ENCODE data around the gene P2RX6.
"Not testable (repeated sequence)": the region's sequence is repeated elsewhere in the genome, so short reads cannot be mapped to it uniquely, and the experiment has no call there.

P2RX6 gene

DNA sequence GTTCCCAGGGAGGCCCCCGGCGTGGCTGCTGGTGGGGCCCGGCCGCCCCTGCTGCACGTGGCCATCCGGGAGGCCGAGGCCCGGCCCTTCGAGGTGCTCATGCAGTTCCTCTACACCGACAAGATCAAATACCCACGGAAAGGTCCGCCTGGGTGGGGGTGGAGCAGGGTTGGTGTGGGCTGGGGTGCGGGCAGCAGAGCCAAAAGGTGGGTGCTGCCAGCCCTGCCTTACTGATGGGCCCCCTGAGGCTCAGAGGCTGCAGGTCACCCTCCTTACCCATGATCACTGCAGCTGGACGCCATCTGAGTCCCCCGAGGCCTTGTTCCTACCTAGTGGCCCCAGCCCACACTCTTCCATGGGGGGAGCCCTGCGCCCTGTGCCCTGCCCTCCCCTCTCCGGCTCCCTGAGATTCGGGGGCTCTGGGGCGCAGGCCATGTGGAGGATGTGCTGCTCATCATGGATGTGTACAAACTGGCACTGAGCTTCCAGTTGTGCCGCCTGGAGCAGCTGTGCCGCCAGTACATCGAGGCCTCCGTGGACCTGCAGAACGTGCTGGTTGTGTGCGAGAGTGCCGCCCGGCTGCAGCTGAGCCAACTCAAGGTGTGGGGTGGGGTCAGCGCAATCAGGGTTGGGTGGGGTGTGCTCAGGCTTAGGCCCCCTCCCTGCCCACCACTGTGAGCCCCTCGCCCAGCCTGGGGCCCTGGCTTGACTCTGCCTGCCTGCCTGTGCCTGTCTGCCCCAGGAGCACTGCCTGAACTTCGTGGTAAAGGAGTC, 20.6 kb upstream of the P2RX6 start:
- DNase-seq (ENCODE audit: low read depth), result no peak

GRCh38 chr22:20994902-20995241, 20.1 kb upstream of the P2RX6 start:
- no peak for DNase-seq (ENCODE audit: low read depth)

DNA sequence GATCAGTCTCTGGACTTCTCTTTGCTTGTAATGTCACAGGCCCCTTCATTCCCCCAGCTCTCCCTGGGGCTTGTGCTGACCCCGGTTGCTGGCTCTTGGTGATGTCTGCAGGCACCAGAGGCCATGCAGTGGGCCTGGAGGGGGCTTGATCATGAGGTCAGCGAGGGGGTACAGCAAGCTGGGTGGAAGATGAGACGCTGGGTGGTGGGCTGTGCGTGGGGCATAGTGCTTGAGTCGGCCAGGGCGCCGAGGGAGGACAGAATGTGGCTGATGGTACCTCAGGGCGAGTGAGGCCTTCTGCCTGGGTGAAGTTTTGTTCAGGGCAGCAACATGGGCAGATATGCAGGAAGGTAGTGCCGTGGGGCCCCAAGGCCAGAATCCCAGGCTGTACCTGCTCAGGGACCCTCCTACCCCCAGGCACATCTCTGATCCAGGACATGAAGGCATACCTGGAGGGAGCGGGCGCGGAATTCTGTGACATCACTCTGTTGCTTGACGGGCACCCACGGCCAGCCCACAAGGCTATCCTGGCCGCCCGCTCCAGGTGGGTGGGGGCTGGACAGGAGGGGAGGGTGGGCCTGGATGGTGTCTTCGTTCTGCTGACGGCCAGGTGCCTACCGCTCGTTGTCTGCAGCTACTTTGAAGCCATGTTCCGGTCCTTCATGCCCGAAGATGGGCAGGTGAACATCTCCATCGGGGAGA, 19.5 kb upstream of the P2RX6 start:
- no peak for DNase-seq (ENCODE audit: low read depth)

DNA sequence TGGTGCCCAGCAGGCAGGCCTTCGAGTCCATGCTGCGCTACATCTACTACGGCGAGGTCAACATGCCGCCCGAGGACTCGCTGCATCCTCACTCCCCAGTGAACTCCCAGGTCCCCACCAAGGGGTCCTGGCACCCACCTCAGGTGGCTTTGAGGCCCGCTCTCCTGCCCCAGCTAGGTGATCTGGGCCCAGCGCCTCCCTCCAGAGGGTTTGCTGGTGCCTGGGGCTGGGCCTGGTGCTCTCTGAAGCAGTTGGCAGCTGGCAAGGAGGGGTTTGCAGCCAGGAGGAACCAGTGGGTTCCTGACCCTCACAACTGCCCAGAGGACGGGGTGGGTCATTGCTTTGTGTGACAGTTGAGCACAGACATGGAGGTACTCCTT, 18.9 kb upstream of the P2RX6 start:
- DNase-seq (ENCODE audit: low read depth), result no peak

DNA sequence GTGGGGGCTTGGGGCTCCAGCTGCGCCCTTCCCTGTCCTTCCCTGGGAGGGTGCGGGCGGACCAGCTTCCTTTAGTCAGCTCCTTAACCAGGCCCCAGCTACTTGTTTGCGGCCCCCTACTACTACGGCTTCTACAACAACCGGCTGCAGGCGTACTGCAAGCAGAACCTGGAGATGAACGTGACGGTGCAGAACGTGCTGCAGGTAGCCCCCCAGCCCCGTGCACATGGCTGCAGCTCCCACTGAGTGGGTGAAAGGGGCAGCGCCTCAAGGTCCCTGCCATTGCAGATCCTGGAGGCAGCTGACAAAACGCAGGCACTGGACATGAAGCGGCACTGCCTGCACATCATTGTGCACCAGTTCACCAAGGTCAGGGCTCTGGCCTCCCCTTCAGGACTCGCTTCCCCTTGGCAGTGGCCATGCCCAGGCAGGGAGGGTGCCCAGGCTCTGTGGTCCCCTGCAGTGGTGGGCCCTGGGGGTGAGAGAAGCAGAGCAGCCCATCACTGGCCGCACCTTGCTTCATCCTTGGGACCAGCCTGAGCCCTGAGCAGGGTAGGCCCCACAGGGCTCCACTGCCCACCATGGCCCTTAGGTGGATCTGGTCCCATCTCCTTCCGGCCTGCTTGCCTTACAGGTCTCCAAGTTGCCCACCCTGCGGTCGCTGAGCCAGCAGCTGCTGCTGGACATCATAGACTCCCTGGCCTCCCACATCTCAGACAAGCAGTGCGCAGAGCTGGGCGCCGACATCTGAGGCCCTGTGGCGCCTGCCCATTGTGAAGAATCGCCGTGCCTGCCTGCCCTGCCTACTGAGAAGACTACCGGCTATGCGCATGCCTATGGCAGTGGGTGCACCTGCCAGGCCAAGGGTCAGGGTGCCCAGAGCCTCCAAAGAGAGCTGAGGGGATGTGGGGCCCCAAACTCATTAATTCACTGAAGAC, 18.1 kb upstream of the P2RX6 start:
- DNase-seq (ENCODE audit: low read depth), result no peak

GRCh38 chr22:20997536-20998257, 17.3 kb upstream of the P2RX6 start:
- DNase-seq (ENCODE audit: low read depth), result no peak

- DNase-seq (ENCODE audit: low read depth), result no peak
Observed at GRCh38 chr22:20998411-20999336, 16.3 kb upstream of the P2RX6 start.

- DNase-seq (ENCODE audit: low read depth), result no peak
Observed at GRCh38 chr22:20999350-21000206, 15.4 kb upstream of the P2RX6 start.

GRCh38 chr22:21000207-21000986, 14.6 kb upstream of the P2RX6 start:
- no peak for DNase-seq (ENCODE audit: low read depth)

DNA sequence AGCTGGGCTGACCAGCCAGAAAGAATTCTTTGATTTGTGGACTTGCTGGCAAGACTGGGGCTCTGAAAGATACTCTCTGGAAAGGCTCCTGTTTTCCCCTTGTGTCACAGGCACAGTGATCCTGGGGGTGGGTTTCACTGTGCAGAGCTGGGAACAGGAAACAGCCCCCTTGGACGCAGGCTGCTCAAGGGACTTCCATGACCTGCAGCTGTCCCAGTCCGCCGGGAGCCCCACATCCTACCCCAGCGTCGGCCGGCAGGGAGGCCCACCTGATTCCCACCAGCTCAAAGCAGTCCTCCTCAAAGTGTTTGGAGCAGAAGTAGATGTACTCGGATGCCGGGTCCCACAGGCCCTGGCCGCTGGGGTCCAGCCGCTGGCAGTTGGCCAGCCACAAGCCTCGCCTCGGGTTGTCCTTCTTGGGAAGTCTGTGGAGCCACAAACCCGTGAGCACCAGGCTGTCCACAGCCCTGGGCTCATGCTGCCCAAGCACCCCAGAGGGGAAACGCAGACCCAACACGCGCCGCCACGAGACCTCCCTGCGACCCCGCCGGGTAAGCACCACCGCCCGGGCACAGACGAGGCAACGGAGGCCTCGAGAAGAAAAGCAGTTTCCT, 13.9 kb upstream of the P2RX6 start:
- no peak for DNase-seq (ENCODE audit: low read depth)

DNA sequence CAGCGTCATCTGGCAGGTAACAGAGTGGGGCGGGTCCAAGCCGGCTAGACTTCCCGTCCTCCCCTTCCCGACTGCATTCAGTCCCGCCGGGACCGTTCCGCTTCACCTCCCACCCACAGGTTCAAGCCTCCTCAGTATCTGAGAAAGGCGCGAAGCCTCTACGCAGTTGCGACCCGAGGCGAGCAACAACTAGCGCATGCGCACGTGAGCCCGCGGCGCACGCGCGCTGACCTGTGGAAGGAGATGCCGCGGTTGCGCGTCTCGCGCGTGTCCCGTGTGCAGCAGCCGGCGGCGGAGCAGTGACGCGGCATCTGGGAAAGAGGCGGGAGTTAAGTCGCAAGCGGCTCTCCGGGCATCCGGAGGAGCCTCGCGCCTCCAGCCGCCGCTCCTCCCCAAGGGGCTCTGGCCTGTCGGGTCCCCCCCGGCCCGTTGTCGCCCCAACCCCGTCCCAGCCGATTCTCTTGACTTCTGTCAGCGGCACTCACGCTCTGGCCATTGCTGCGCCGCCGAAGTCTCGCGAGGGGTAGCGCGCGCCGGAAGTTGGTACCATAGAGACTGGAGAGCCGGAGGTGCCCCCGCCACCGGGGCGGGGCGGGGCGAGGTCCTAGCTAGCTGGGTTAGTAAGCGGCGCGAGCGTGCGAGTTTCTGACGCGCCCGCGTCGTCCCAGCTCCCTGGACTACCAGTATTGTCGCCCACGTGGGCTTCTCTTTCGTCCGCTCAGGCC, 13.2 kb upstream of the P2RX6 start, which contains the start of gene THAP7:
Gene THAP7, minus strand, starts transcription at position 518 of the 725 bp plus-strand sequence. Its CDS starts 207 bp downstream, at position 311.
- DNase-seq (ENCODE audit: low read depth), result peak; percentile 94

GRCh38 chr22:21003782-21004181, 11.2 kb upstream of the P2RX6 start:
- DNase-seq (ENCODE audit: low read depth), result no peak

GRCh38 chr22:21009208-21009607, 5.8 kb upstream of the P2RX6 start:
- DNase-seq (ENCODE audit: low read depth), result not testable (repeated sequence)

DNA sequence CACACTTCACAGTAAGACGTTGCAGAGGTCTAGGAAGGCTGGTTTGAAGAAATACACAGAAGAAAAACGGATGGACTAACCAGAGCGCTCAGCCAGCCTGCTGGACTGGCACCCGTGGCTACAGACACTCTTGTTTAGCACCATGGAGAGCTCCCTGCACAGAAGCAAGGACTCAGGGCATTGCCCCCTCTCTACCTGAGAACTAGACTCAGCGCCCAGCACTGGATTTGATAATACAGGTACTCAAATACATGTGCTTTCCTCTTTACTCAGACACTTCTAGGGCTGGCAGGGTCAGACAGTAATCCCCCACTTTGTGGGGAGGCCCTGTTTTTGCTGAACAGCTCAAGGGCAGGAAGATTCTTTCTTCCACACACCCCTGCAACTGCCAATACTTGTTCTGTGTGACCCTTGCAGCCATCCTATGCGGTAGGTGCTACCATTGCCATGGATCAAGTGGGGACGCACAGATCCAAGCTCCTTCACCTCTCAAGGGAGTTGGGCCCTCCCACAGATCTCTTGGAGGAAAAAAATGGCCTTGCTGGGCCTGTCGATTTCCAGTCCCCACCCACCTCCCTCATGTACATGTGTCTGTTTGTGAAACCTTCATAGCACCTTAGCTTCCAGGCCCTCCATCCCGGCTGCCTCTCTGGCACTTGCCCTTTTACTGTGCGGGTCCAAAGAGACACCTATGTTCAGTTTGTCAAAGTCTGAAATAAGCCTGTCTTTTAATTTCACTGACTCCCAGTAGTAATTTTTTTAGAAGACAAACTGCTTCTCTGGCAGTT, 5.1 kb upstream of the P2RX6 start:
- no peak for DNase-seq (ENCODE audit: low read depth)

DNA sequence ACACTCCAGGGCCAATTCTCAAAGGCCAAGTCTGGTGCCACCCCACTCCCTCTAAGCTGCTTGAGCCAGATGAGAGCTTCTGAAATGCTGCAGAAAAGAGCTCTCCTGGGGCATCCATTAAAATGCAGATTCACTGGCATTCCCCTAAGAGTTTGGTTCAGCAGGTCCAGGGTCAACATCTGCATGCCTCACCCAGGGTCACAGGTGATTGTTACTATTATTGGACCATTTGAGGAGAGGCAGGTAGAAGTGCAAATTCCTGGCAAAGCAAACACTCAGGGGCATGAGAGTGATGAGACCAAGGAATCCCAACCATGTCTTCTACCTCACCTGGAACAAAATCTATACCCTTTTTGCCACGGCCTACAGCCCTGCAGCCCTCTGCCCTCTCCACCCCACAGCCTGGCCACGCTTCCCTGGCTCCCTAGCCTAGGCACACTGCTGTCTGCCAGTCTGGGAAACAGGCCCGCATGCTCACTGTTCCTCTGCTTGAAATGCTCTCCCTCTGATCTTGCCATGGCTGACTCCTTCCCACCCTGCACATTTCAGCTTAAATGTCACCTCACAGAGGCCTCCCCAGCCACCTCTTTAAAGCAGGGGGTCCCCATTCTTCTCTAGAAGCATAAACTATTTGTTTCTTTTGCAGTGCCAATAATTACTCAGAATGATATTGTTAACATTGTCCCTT, 4.4 kb upstream of the P2RX6 start:
- DNase-seq (ENCODE audit: low read depth), result no peak

Data from stimulated activated CD8-positive, alpha-beta memory T cell treated with anti-CD3 and anti-CD28 coated beads, Interleukin-12 subunit alpha, Interleukin-12 subunit beta, amount 100 ng/mL, for 1 hour (primary cell).